Measurements from ENCODE around the gene OR5M3.

The OR5M3 gene

GRCh38 chr11:56473252-56473651, at the start of gene OR5M3:
Gene OR5M3 (minus strand): TSS chr11:56473352. CDS start chr11:56470497, 2,855 bp downstream.
- no peak for DNase-seq

- no peak for DNase-seq
These were observed 48.9 kb upstream of the OR5M3 start for GRCh38 chr11:56522008-56522407.

- DNase-seq: no peak
These were observed 40.1 kb upstream of the OR5M3 start for GRCh38 chr11:56513280-56513679.

- no peak for DNase-seq
These were observed 36.3 kb upstream of the OR5M3 start for GRCh38 chr11:56509439-56509838.

- no peak for DNase-seq
These were observed 23.9 kb upstream of the OR5M3 start for GRCh38 chr11:56497010-56497409.

- DNase-seq: no peak
These were observed 22.0 kb upstream of the OR5M3 start for GRCh38 chr11:56495117-56495516.

- no peak for DNase-seq
These were observed 18.1 kb upstream of the OR5M3 start, which contains the start of gene OR5M8 for GRCh38 chr11:56491270-56491669. Gene OR5M8 (minus strand): TSS chr11:56491370. CDS start chr11:56491370, 0 bp downstream.

GRCh38 chr11:56486801-56487200, 13.6 kb upstream of the OR5M3 start:
- no peak for DNase-seq

- no peak for DNase-seq
These were observed 1.6 kb upstream of the OR5M3 start for GRCh38 chr11:56474729-56475235.

GRCh38 chr11:56457076-56457475, 16.1 kb downstream of the OR5M3 start:
- no peak for DNase-seq

- DNase-seq: no peak
These were observed 19.6 kb downstream of the OR5M3 start for GRCh38 chr11:56453521-56453920.
